Astrocyte of the spinal cord (primary cell): ENCODE results near the gene SLC8A1.

ENCODE experiments used
- DNase-seq: peaks from one replicate; pipeline ENCODE4 v3.0.0; 2011; ENCODE audit warnings: low read depth, low spot score
- H3K4me3 ChIP-seq: 2 replicates; pipeline ENCODE4 v1.5.1; 2011; ENCODE audit warnings: low read depth, mild to moderate bottlenecking, low read length, moderate library complexity
- CTCF ChIP-seq: IDR thresholded peaks from 2 replicates; pipeline ENCODE4 v1.5.1; 2012; ENCODE audit warnings: low read depth, mild to moderate bottlenecking, low read length, inconsistent platforms
- in situ Hi-C: cut with HindIII; loops from 2 replicates; pipeline ENCODE4 v1.10.0; 2017; ENCODE audit warnings: low sequenced_read_pairs

SLC8A1 gene

GRCh38 chr2:40463112-40463511 lies 11.2 kb upstream of the SLC8A1 start:
- no peak for DNase-seq
- H3K4me3 ChIP-seq: no peak overlapping the region
- in situ Hi-C loops: no loop called here
- TF ChIP-seq CTCF: no peak

DNA sequence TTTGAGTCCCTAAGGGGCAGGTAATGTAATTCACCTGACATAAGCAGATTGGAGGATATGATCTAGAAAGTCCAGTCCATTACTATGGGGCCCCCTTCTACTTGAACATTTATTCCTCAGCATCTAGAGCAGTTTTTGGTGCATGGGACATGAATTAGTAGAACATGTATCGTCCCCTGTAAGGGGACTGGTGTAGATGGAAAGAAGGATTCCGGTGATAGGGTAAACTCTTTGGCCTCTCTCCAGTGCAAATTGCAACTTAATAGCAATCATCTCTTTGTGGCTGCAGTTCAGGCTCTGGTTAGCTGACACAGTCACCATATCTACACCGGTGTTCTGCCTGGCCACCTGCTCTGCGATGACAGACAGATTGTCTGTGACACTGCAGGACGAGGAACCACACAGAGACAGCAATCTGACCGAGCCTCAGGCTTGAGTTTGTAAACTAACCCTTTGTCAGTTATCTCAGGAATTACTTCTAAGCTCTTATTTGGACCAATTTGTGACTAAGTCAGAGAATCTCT lies 6.4 kb upstream of the SLC8A1 start:
- DNase-seq: no peak
- in situ Hi-C loops: no loop called here
- no peak for TF ChIP-seq CTCF
- H3K4me3 ChIP-seq: no peak overlapping the region

DNA sequence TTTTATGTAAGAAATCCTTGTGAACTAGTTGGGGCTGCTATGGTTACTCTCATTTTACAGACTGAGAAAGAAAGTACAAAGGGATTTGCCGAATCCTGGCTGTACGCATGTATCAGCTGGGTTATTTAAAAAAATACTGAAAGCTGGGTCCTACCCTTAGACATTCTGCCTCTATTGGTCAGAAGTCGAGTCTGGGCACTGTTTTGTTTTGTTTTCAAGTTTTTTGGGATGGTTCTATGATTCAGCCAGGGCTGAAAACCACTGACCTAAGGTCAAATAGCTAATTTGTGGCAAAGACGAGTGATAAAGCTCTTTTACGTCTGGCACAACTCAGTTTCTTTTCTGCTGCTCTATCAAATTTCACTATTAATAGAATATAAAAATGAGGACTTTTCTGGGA lies 5.9 kb upstream of the SLC8A1 start:
- TF ChIP-seq CTCF: no peak
- DNase-seq: peak; percentile 48
- in situ Hi-C loops: no loop called here
- H3K4me3 ChIP-seq: no peak overlapping the region

GRCh38 chr2:40457366-40457765 lies 5.5 kb upstream of the SLC8A1 start:
- DNase-seq: no peak
- H3K4me3 ChIP-seq: no peak overlapping the region
- in situ Hi-C loops: no loop called here
- no peak for TF ChIP-seq CTCF

DNA sequence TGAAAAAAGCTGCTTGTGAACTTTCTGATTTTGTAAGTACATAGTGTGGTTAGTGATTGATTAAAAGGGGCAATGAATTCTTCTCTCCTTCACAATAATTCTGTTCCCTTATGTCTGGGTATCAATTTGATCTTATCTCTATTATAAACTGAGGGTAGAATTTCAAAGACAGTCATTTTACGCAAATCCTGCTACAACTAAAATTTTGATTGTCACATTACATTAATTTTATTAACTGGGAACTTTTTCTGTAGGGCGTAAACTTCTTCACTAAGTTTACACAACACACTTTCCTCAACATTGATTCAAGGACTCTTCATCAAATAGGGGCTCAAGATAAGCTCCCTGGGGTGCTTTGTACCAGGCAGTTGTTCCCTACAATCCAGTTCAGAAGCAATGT lies 5.0 kb upstream of the SLC8A1 start:
- in situ Hi-C loops: no loop called here
- DNase-seq: no peak
- H3K4me3 ChIP-seq: no peak overlapping the region
- TF ChIP-seq CTCF: no peak

DNA sequence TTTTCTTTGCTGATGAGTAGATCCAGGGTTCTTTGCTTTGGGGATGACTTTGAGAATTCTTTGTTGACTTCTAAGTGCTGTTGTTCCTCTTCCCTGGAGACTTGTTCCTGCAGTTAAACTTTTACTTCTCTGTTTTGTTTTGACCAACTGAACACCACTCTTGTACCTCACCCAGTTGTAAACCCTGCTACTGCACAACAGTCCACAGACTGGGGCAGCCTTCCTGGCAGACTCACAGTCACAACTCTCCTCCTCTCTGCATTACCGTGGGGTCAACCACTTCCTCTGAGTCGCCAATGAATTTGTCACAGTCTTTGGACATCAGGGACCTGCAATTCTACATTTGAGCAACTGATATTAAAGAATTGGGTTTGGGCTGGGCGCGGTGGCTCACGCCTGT lies 3.8 kb upstream of the SLC8A1 start:
- no peak for DNase-seq
- in situ Hi-C loops: no loop called here
- no peak overlapping the region for H3K4me3 ChIP-seq
- TF ChIP-seq CTCF: no peak

GRCh38 chr2:40454321-40454720 lies 2.4 kb upstream of the SLC8A1 start:
- TF ChIP-seq CTCF: no peak
- DNase-seq: no peak
- in situ Hi-C loops: no loop called here
- no peak overlapping the region for H3K4me3 ChIP-seq
